ENCODE data around the gene TMEM151B. TPM values are rescaled to one million over a fixed set of nuclear protein-coding genes. Genes with fewer than 3 reads are reported as not detected.

TMEM151B gene
- total and polyA plus RNA-seq, 2 donors (not counting 1 experiment from before 2014, with no cell fraction given): 0.01 to 0.10 TPM

DNA sequence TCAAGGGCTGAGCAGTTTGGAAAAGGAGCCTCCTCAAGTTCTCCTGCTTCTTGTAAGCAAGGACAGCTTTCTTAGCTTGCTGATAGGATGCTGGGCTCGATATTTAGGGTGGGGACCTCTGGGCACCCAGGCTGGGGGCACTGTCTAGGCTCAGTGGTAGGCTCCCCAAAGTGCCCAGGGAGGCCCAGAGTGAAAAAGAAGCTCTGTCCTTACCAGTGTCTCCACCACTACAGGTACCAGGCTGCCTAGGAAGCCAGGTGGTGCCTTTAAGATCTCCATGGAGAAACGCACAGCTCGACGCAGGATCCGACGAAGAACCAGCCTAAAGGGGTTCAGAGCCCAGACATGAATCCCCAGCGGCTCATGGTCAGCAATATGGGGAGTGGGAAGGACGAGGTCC lies 36.5 kb downstream of the TMEM151B start:
- H3K27ac Mint-ChIP-seq: no peak overlapping the region
- no peak for DNase-seq
- WGBS (ENCODE audit: insufficient coverage): 96% methylated on average over 6 of the region's 8 CpGs

DNA sequence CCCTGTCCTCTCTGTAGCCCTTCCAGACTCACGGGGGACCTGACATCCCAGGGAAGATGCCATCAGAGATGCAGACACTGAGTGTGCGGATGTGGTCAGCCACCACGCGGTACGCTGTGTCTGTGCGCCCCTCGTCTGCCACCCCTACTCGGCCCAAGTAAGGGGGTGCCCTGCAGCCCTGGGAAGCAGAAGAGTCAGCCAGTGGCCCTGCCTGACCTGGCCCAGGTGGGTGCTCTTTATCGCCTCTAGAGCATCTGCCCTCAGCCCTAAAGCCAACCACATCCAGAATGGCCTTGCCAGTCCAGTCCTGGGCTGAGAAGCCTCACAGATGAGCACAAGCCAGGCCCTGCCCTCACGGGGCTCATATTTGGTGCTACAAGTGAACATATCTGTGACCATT lies 37.0 kb downstream of the TMEM151B start:
- H3K9me3 ChIP-seq (ENCODE audit: control extremely low read depth in 1 of 3, control insufficient read depth in 2 of 3, insufficient read depth in 1 of 3, low read length in 2 of 3): no peaks in the 10 kb centered on the region
- H3K4me3 ChIP-seq (ENCODE audit: control extremely low read depth in 1 of 5, extremely low read depth in 1 of 5, insufficient read depth in 1 of 5, low read depth in 2 of 5, low read length in 4 of 5): no peak overlapping the region
- H3K79me2 ChIP-seq (ENCODE audit: control insufficient read depth, insufficient read depth, low read length): peaks cover 10% of the 10 kb centered on the region
- DNase-seq (no peak), ATAC-seq (ENCODE audit: low read depth) (no peak)
- H3K4me2 ChIP-seq (replicated peaks; ENCODE audit: low read depth, low read length, poor library complexity, severe bottlenecking): no peak overlapping the region
- H3K36me3 ChIP-seq (replicated peaks in 1 of 2; ENCODE audit: control extremely low read depth in 1 of 2, control insufficient read depth in 1 of 2, extremely low read depth in 1 of 2, insufficient read depth in 2 of 2, low read length in 1 of 2): peaks cover 0 to 77% of the 10 kb centered on the region in 2 experiments
- no peak overlapping the region for H3K4me3 Mint-ChIP-seq
- H3K9ac ChIP-seq (ENCODE audit: low read length): no peak overlapping the region
- ChIA-PET POLR2A (interaction anchor here (0.6 kb wide), 1 partner anchor 216 kb away, joined by 4 read pairs; no protein-coding TSS in a partner anchor), CTCF (interaction anchor here (1.1 to 9.6 kb wide), 3 partner anchors 39 to 211 kb away, joined by 4 to 107 read pairs (median 23); partner anchors contain the start of gene TMEM151B)
- no peak overlapping the region for H2AFZ ChIP-seq (ENCODE audit: insufficient read depth, low read depth, low read length, poor library complexity, severe bottlenecking)
- intact Hi-C loops (cut with micrococcal nuclease): no loop called here
- no peaks in the 10 kb centered on the region for H4K20me1 ChIP-seq (ENCODE audit: control insufficient read depth, insufficient read depth, low read length, poor library complexity, severe bottlenecking)
- H3K27me3 ChIP-seq (replicated peaks in 1 of 4; ENCODE audit: control extremely low read depth in 1 of 4, control insufficient read depth in 3 of 4, insufficient read depth in 4 of 4, low read length in 3 of 4): no peaks in the 10 kb centered on the region
- peaks cover 3% of the 10 kb centered on the region in 2 donors for H3K4me1 ChIP-seq (ENCODE audit: control insufficient read depth in 2 of 2, insufficient read depth in 2 of 2, low read length in 2 of 2)
- no peaks in the 10 kb centered on the region for H3K9me3 Mint-ChIP-seq (ENCODE audit: insufficient read depth)
- H3K27ac ChIP-seq (ENCODE audit: low read length in 2 of 2): no peak overlapping the region
- WGBS (ENCODE audit: insufficient coverage): 97% methylated on average over 10 of the region's 10 CpGs
- TF ChIP-seq, protein P1, sequence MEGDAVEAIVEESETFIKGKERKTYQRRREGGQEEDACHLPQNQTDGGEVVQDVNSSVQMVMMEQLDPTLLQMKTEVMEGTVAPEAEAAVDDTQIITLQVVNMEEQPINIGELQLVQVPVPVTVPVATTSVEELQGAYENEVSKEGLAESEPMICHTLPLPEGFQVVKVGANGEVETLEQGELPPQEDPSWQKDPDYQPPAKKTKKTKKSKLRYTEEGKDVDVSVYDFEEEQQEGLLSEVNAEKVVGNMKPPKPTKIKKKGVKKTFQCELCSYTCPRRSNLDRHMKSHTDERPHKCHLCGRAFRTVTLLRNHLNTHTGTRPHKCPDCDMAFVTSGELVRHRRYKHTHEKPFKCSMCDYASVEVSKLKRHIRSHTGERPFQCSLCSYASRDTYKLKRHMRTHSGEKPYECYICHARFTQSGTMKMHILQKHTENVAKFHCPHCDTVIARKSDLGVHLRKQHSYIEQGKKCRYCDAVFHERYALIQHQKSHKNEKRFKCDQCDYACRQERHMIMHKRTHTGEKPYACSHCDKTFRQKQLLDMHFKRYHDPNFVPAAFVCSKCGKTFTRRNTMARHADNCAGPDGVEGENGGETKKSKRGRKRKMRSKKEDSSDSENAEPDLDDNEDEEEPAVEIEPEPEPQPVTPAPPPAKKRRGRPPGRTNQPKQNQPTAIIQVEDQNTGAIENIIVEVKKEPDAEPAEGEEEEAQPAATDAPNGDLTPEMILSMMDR (IDR thresholded peaks at IDR 0.05): no peak
- no peak for TF ChIP-seq EZH2 (IDR thresholded peaks at IDR 0.05; ENCODE audit: borderline replicate concordance, insufficient read depth, low read depth, low read length, poor library complexity, severe bottlenecking)
- H3K27me3 Mint-ChIP-seq: no peaks in the 10 kb centered on the region
- no peak overlapping the region for H3K27ac Mint-ChIP-seq
- H3K4me1 Mint-ChIP-seq: peaks cover 8% of the 10 kb centered on the region

More for the DNA sequence above, 36.5 kb downstream of the TMEM151B start:
- no peak for TF ChIP-seq EZH2 (IDR thresholded peaks at IDR 0.05; ENCODE audit: borderline replicate concordance, insufficient read depth, low read depth, low read length, poor library complexity, severe bottlenecking)
- TF ChIP-seq, protein P1 (IDR thresholded peaks at IDR 0.05): no peak
- Histone ChIP-seq H3K4me2 (replicated peaks; ENCODE audit: low read depth, low read length, poor library complexity, severe bottlenecking) (no peak overlapping the region), H3K36me3 (replicated peaks in 1 of 2; ENCODE audit: control extremely low read depth in 1 of 2, control insufficient read depth in 1 of 2, extremely low read depth in 1 of 2, insufficient read depth in 2 of 2, low read length in 1 of 2) (peaks cover 0 to 80% of the 10 kb centered on the region in 2 experiments), H3K9ac (ENCODE audit: low read length) (no peak overlapping the region), H3K27ac (ENCODE audit: low read length in 2 of 2) (no peak overlapping the region), H3K79me2 (ENCODE audit: control insufficient read depth, insufficient read depth, low read length) (peaks cover 5% of the 10 kb centered on the region), H3K9me3 (ENCODE audit: control extremely low read depth in 1 of 3, control insufficient read depth in 2 of 3, insufficient read depth in 1 of 3, low read length in 2 of 3) (no peaks in the 10 kb centered on the region), H4K20me1 (ENCODE audit: control insufficient read depth, insufficient read depth, low read length, poor library complexity, severe bottlenecking) (no peaks in the 10 kb centered on the region), H3K27me3 (replicated peaks in 1 of 4; ENCODE audit: control extremely low read depth in 1 of 4, control insufficient read depth in 3 of 4, insufficient read depth in 4 of 4, low read length in 3 of 4) (no peaks in the 10 kb centered on the region), H2AFZ (ENCODE audit: insufficient read depth, low read depth, low read length, poor library complexity, severe bottlenecking) (no peak overlapping the region), H3K4me3 (ENCODE audit: control extremely low read depth in 1 of 5, extremely low read depth in 1 of 5, insufficient read depth in 1 of 5, low read depth in 2 of 5, low read length in 4 of 5) (no peak overlapping the region), H3K4me1 (ENCODE audit: control insufficient read depth in 2 of 2, insufficient read depth in 2 of 2, low read length in 2 of 2) (no peaks in the 10 kb centered on the region)
- Mint-ChIP-seq H3K27me3 (no peaks in the 10 kb centered on the region), H3K4me3 (no peak overlapping the region), H3K4me1 (peaks cover 3% of the 10 kb centered on the region), H3K9me3 (ENCODE audit: insufficient read depth) (no peaks in the 10 kb centered on the region)
- intact Hi-C loops (cut with micrococcal nuclease): no loop called here
- no peak for ATAC-seq (ENCODE audit: low read depth)
- ChIA-PET POLR2A (interaction anchor here (1.3 kb wide), 1 partner anchor 60 kb away, joined by 3 read pairs; the partner anchor contains the start of gene HSP90AB1), CTCF (interaction anchor here (1.1 to 9.6 kb wide), 4 partner anchors 11 to 210 kb away, joined by 4 to 107 read pairs (median 18); partner anchors contain the start of gene TMEM151B)
